Endothelial cell of umbilical vein (primary cell): ENCODE results near the gene EP400. TPM values are rescaled to one million over a fixed set of nuclear protein-coding genes. Genes with fewer than 3 reads are reported as not detected.

Experiments used
- BruUV-seq: library from RNA; stranded (reverse); fragments of 400-500 nt; replicated peaks from 2 replicates; lab custom pipeline; 2021; lab: Mats Ljungman, UMichigan
- CTCF ChIA-PET: fragments of 300-600, 350-600 bp; sonication (Branson Sonifier 250); formaldehyde crosslinking; loops from one replicate; lab custom pipeline; 2021; ENCODE audit warnings: antibody characterized with exemption, inconsistent platforms; lab: Charles Lee
- POLR2A ChIA-PET: fragments of 300-600, 350-600 bp; sonication (Branson Sonifier 250); formaldehyde crosslinking; loops from one replicate; lab custom pipeline; 2021; ENCODE audit warnings: antibody characterized with exemption, inconsistent platforms; lab: Charles Lee
- DNase-seq: peaks from one replicate; pipeline ENCODE4 v3.0.0-alpha.2; 2011; ENCODE audit warnings: low read depth, low spot score
- FAIRE-seq: peaks from 2 replicates; lab custom pipeline; 2011; peaks lifted over from hg19 to GRCh38; lab: Jason Lieb, UNC
- H2AFZ ChIP-seq: 2 replicates; pipeline ENCODE4 v1.6.0; 2012; ENCODE audit warnings: low read depth, low read length, control low read depth, inconsistent platforms
- H3K27ac ChIP-seq: 2 replicates; pipeline ENCODE4 v1.5.1; 2011; ENCODE audit warnings: low read depth, mild to moderate bottlenecking, control low read depth, low read length, moderate library complexity; ENCODE audit not compliant: insufficient read depth
- H3K27me3 ChIP-seq, 2 experiments: 2 replicates each; pipeline versions ENCODE4 v1.6.0 to v1.6.1; 2011; ENCODE audit warnings: low read length in 2 of 2, mixed read lengths in 1 of 2; ENCODE audit not compliant: control insufficient read depth in 2 of 2, insufficient read depth in 2 of 2
- H3K36me3 ChIP-seq, 2 experiments: 2 replicates in 1 of 2; 3 replicates in 1 of 2; pipeline ENCODE4 v1.5.1; 2011; ENCODE audit warnings: low read length in 2 of 2, mild to moderate bottlenecking in 1 of 2, moderate library complexity in 1 of 2; ENCODE audit not compliant: control insufficient read depth in 2 of 2, insufficient read depth in 2 of 2; ENCODE audit errors: extremely low read depth in 1 of 2
- H3K4me1 ChIP-seq: 3 replicates; pipeline ENCODE4 v1.5.1; 2011; ENCODE audit warnings: mild to moderate bottlenecking, low read length; ENCODE audit not compliant: control insufficient read depth, insufficient read depth; ENCODE audit errors: extremely low read depth
- H3K4me2 ChIP-seq: 2 replicates; pipeline ENCODE4 v1.6.1; 2011; ENCODE audit warnings: low read length, control low read depth, mixed read lengths; ENCODE audit not compliant: insufficient read depth
- H3K4me3 ChIP-seq, 3 experiments: fragments of 200-600 bp in 1 of 3; sonication (generic), shearing (Covaris generic) in 1 of 3; replicated peaks in 1 of 3; 2 replicates each; pipeline ENCODE4 v1.5.1; 2011 to 2016; ENCODE audit warnings: control low read depth in 3 of 3, low read length in 3 of 3, mild to moderate bottlenecking in 2 of 3, inconsistent platforms in 1 of 3, low read depth in 1 of 3, moderate library complexity in 1 of 3; ENCODE audit not compliant: insufficient read depth in 1 of 3
- H3K79me2 ChIP-seq: 2 replicates; pipeline ENCODE4 v1.6.0; 2012; ENCODE audit warnings: low read length, inconsistent platforms; ENCODE audit not compliant: control insufficient read depth, insufficient read depth
- H3K9ac ChIP-seq: replicated peaks from 2 replicates; pipeline ENCODE3; 2011; ENCODE audit warnings: low read length, control low read depth; ENCODE audit not compliant: insufficient read depth; ENCODE audit errors: extremely low read depth
- H3K9me1 ChIP-seq: replicated peaks from 3 replicates; pipeline ENCODE4 v1.6.0; 2011; ENCODE audit warnings: mild to moderate bottlenecking, low read length; ENCODE audit not compliant: control insufficient read depth, insufficient read depth; ENCODE audit errors: extremely low read depth
- H3K9me3 ChIP-seq: replicated peaks from 2 replicates; pipeline ENCODE4 v1.5.1; 2012; ENCODE audit warnings: low read length, inconsistent platforms; ENCODE audit not compliant: control insufficient read depth, insufficient read depth
- H4K20me1 ChIP-seq: replicated peaks from 2 replicates; pipeline ENCODE3; 2011; ENCODE audit warnings: mild to moderate bottlenecking, low read length; ENCODE audit not compliant: control insufficient read depth, insufficient read depth; ENCODE audit errors: extremely low read depth
- EZH2 ChIP-seq: IDR thresholded peaks from 2 replicates; pipeline ENCODE4 v1.6.1; 2012; ENCODE audit warnings: borderline replicate concordance, low read depth, mild to moderate bottlenecking, moderate library complexity, low read length, inconsistent platforms; ENCODE audit not compliant: severe bottlenecking
- FOS ChIP-seq: IDR thresholded peaks from 2 replicates; pipeline ENCODE4 v1.6.1; 2011; ENCODE audit warnings: mild to moderate bottlenecking, low read length, moderate library complexity, borderline replicate concordance; ENCODE audit not compliant: insufficient read depth
- GATA2 ChIP-seq: IDR thresholded peaks from 2 replicates; pipeline ENCODE4 v1.7.0; 2011; ENCODE audit warnings: low read depth, mild to moderate bottlenecking, moderate library complexity, mixed read lengths, low read length; ENCODE audit not compliant: insufficient read length, insufficient read depth
- JUN ChIP-seq: IDR thresholded peaks from 2 replicates; pipeline ENCODE4 v1.6.1; 2011; ENCODE audit warnings: borderline replicate concordance, low read depth; ENCODE audit not compliant: insufficient read length, insufficient read depth
- MYC ChIP-seq: IDR thresholded peaks from one replicate; pipeline ENCODE4 v1.6.1; 2011; ENCODE audit warnings: mild to moderate bottlenecking, low read depth, low read length
- POLR2A ChIP-seq: IDR thresholded peaks from 2 replicates; pipeline ENCODE4 v1.6.1; 2012; ENCODE audit warnings: low read depth, mild to moderate bottlenecking, control low read depth, low read length
- POLR2AphosphoS5 ChIP-seq: IDR thresholded peaks from 2 replicates; pipeline ENCODE4 v1.6.1; 2012; ENCODE audit warnings: low read depth, mild to moderate bottlenecking, control low read depth, low read length, moderate library complexity; ENCODE audit not compliant: insufficient read depth
- dilution Hi-C: fragments of 300-500 bp; cut with MboI; formaldehyde crosslinking; loops from one replicate; pipeline ENCODE4 v1.15.0; 2019; ENCODE audit warnings: low sequenced_read_pairs; ENCODE audit not compliant: extremely low pct_ligation_motif_present
- intact Hi-C: fragments of 100-400 bp; cut with micrococcal nuclease; formaldehyde crosslinking; loops from one replicate; pipeline ENCODE4 v1.10.0; 2022
- polyA plus RNA-seq, 4 experiments: library from polyadenylated mRNA; depleted of rRNA in 3 of 4; stranded (reverse) in 3 of 4; unstranded in 1 of 4; fragments of >200 nt; gene quantifications; 2 replicates each; pipeline versions ENCODE4 v1.2.1 to v1.2.3, GENCODE V29; 2011 to 2012; ENCODE audit warnings: missing spikeins in 1 of 4
- total RNA-seq: library from RNA; stranded (reverse); gene quantifications from 2 replicates; pipeline ENCODE4 v1.2.3, GENCODE V29; 2021
- TF ChIP-seq, protein P1 (sequence below): IDR thresholded peaks from 2 replicates; pipeline ENCODE4 v1.6.1; 2011; ENCODE audit not compliant: insufficient read depth, insufficient read length
- TF ChIP-seq, protein P2 (sequence below), 2 donors: IDR thresholded peaks; 1 replicate in 1 of 2; 2 replicates in 1 of 2; pipeline ENCODE4 v1.5.1; 2011; ENCODE audit warnings: low read length in 2 of 2, mild to moderate bottlenecking in 2 of 2, moderate library complexity in 2 of 2, control low read depth in 1 of 2, inconsistent platforms in 1 of 2, low read depth in 1 of 2; ENCODE audit not compliant: insufficient read depth in 1 of 2; ENCODE audit errors: extremely low read depth in 1 of 2

EP400 gene
- total and polyA plus RNA-seq, 2 donors (not counting 3 experiments of a cell fraction or from before 2014, with no cell fraction given), result 9.0 to 57.7 TPM

DNA sequence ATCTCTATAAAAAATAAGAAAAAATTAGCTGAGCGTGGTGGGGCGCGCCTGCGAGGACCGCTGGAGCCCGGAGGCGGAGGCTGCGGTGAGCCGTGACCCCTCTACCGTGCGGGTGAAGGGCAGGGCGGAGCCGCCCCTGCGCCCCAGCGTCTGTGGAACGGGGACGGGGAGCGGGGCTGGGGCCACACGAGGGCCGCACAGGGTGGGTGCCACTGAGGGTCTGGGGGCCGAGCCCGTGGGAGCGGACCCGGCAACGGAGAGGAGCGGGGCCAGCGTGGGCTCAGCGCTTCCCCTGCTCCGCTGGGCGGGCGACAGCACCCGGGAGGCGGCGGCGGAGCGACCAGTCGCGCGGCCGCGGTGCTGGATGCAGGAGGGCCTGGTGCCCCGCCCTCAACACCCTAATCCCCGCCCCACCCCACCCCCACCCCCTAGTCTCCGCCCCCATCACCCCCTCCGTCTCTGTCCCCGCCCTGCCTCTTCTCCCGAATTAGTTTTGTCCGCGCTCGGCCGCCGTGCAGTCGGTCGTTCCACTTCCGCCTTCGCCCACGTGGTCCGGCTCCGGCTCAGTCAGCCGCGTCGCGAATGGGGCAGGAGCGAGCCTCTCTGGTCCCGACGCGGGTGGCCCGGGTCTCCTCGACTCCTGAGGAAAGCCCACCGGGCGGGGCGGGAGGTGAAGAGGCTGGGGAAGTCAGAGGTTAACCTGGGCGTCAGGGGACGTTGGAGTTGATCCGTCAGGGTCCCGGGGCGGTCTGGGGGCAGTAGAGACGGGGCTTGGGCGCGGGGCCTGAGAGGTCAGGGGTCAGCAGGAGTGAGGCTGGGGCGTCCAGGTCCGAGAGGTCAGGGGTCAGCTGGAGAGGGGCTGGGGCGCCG, 20.8 kb upstream of the EP400 start, which contains the start of gene PUS1:
PUS1 (plus strand) TSS at position 566 of the 870 bp plus-strand sequence. CDS start 447 bp downstream, outside the sequence.
- ChIA-PET POLR2A (interaction anchor here (0.6 kb wide), 4 partner anchors 9 to 1137 kb away, joined by 3 to 7 read pairs (median 3); no protein-coding TSS in a partner anchor), CTCF (interaction anchor here (0.6 to 1.2 kb wide), 4 partner anchors 8 to 778 kb away, joined by 3 to 7 read pairs (median 4); partner anchors contain the start of gene EP400)
- Histone ChIP-seq H3K9me3 (no peaks in the 10 kb centered on the region), H3K9me1 (no peaks in the 10 kb centered on the region), H3K36me3 (peaks cover 13 to 18% of the 10 kb centered on the region in 2 experiments), H3K27ac (peak within 1 kb of the TSS; percentile 57), H3K4me2 (peak within 1 kb of the TSS; percentile 86), H3K27me3 (no peaks in the 10 kb centered on the region), H2AFZ (peak within 1 kb of the TSS; percentile 83), H4K20me1 (no peaks in the 10 kb centered on the region), H3K4me1 (peaks cover 8% of the 10 kb centered on the region), H3K4me3 (peak within 1 kb of the TSS; percentile 79 to 96 (median 96)), H3K9ac (peak within 1 kb of the TSS; percentile 83), H3K79me2 (peaks cover 24% of the 10 kb centered on the region)
- FAIRE-seq (peak; percentile 89), DNase-seq (peak; percentile 90)
- BruUV-seq, result no TSS peak
- intact Hi-C loops, result loop anchor here (1.0 to 2.0 kb wide), 3 partner anchors 16 to 33 kb away; partner anchors contain the start of gene EP400
- TF ChIP-seq, protein P1, sequence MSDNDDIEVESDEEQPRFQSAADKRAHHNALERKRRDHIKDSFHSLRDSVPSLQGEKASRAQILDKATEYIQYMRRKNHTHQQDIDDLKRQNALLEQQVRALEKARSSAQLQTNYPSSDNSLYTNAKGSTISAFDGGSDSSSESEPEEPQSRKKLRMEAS, result peak; percentile 96
- TF ChIP-seq POLR2A (peak; percentile 73), GATA2 (no peak), FOS (no peak), MYC (peak; percentile 98), EZH2 (no peak), POLR2AphosphoS5 (peak; percentile 89), JUN (no peak)
- TF ChIP-seq, protein P2, sequence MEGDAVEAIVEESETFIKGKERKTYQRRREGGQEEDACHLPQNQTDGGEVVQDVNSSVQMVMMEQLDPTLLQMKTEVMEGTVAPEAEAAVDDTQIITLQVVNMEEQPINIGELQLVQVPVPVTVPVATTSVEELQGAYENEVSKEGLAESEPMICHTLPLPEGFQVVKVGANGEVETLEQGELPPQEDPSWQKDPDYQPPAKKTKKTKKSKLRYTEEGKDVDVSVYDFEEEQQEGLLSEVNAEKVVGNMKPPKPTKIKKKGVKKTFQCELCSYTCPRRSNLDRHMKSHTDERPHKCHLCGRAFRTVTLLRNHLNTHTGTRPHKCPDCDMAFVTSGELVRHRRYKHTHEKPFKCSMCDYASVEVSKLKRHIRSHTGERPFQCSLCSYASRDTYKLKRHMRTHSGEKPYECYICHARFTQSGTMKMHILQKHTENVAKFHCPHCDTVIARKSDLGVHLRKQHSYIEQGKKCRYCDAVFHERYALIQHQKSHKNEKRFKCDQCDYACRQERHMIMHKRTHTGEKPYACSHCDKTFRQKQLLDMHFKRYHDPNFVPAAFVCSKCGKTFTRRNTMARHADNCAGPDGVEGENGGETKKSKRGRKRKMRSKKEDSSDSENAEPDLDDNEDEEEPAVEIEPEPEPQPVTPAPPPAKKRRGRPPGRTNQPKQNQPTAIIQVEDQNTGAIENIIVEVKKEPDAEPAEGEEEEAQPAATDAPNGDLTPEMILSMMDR (IDR thresholded peaks at IDR 0.05; ENCODE audit: extremely low read depth in 1 of 2, insufficient read depth in 1 of 2, low read depth in 1 of 2, low read length in 2 of 2), result no peak
- dilution Hi-C loops, result no loop called here
